GM18909 (cell line): ENCODE results near the gene DENND4B.
"Not testable (repeated sequence)": the region's sequence is repeated elsewhere in the genome, so short reads cannot be mapped to it uniquely, and the experiment has no call there.

ENCODE experiments used
- ATAC-seq: cut with Tn5 transposase; IDR thresholded peaks from one replicate; pipeline ENCODE4 v1.9.1; 2021; ENCODE audit warnings: mild to moderate bottlenecking; ENCODE audit not compliant: unreplicated experiment, poor library complexity

The DENND4B gene, protein sequence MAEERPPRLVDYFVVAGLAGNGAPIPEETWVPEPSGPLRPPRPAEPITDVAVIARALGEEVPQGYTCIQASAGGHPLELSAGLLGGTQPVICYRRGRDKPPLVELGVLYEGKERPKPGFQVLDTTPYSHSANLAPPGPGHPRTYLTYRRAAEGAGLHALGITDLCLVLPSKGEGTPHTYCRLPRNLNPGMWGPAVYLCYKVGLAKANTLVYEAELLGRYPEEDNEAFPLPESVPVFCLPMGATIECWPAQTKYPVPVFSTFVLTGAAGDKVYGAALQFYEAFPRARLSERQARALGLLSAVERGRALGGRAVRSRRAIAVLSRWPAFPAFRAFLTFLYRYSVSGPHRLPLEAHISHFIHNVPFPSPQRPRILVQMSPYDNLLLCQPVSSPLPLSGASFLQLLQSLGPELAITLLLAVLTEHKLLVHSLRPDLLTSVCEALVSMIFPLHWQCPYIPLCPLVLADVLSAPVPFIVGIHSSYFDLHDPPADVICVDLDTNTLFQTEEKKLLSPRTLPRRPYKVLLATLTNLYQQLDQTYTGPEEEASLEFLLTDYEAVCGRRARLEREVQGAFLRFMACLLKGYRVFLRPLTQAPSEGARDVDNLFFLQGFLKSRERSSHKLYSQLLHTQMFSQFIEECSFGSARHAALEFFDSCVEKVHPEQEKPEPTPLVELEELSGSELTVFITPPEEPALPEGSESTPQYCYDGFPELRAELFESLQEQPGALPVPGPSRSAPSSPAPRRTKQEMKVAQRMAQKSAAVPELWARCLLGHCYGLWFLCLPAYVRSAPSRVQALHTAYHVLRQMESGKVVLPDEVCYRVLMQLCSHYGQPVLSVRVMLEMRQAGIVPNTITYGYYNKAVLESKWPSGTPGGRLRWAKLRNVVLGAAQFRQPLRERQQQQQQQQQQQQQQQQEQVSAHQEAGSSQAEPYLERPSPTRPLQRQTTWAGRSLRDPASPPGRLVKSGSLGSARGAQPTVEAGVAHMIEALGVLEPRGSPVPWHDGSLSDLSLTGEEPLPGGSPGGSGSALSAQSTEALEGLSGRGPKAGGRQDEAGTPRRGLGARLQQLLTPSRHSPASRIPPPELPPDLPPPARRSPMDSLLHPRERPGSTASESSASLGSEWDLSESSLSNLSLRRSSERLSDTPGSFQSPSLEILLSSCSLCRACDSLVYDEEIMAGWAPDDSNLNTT (N-terminal part only)

DNA sequence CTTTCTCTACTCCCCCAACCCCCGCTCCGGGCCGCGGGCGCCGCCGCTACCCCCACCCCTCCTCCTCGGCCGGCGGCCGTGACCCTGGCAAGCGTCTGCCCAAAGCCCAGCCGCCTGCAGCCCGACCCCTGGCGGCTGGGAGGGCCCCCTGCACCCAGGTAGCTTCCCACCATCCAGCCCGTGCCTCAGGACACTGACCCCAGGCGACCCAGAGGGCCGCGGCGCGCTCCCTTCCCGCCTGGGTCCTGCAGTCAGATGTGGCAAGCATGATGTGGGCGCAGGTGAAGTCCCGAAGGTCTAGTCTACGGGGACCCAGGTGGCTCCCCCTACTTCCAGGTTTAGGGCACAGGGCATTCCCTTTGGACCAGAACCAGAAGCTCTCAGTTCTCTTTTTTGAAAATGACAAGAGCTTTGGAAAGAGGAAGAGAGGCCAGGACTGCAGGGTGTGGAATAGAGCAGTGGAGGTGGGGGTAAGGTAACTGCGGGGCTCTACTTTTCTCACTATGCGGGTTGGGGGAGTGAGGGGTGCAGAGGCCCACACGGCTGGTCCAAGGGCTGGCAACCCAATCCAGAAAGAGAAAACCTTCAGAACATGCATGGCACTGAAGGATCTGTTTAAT is at the start of gene DENND4B:
DENND4B (minus strand) TSS at position 97 of the 620 bp plus-strand sequence. CDS start 2,344 bp downstream, outside the sequence.
- ATAC-seq = peak; percentile 67

DNA sequence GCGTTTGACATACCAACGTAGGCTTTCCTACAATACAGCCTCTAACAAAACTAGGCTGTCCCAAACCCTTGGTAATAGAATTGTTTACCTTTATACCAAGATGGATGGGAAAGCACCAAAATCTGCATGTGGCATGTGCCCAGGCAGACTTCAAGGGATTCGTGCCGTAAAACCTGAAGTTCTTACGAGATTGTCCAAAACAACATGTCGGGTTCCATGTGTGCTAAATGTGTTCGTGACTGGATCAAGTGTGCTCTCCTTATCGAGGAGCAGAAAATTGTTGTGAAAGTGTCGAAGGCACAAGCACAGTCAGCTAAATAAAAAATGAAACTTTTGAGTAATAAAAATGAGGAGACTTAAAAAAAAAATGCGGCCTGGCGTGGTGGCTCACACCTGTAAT is 49.1 kb upstream of the DENND4B start:
- no peak for ATAC-seq

DNA sequence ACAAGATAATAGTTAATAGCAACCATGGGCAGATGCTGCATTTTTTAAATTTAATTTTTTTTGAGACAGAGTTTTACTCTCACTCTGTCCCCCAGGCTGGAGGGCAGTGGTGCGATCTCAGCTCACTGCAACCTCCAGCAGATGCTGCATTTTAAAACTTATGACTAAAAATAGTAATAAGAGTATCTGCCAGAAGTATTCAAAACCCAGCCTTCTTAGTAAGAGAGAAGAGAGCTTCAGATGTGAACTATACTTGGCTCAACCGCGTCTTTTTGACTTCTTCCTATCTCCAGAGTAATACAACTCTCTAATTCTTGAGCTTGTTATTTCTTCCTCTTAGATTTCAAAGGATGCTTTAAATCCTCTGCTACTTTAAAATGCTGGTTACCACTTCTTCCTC is 48.7 kb upstream of the DENND4B start:
- no peak for ATAC-seq

DNA sequence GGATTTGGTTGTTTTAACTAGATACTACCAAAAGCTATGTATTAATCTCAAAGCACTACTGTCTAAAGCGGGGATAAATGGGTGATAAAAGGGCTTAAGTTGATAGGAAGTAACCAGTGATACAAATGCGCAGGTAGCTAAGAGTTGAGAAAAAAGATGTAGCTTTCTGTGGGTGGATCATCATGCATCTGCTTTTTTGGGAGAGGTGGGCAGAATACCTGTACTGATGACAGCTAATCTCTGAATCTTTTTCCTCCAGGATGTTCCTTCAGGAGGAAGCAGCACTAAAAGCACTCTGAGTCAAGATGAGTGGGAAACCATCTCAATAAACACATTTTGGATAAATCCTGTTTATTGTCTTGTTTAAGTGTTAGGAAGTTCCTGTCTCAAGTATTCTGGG is 45.3 kb upstream of the DENND4B start:
- no peak for ATAC-seq

DNA sequence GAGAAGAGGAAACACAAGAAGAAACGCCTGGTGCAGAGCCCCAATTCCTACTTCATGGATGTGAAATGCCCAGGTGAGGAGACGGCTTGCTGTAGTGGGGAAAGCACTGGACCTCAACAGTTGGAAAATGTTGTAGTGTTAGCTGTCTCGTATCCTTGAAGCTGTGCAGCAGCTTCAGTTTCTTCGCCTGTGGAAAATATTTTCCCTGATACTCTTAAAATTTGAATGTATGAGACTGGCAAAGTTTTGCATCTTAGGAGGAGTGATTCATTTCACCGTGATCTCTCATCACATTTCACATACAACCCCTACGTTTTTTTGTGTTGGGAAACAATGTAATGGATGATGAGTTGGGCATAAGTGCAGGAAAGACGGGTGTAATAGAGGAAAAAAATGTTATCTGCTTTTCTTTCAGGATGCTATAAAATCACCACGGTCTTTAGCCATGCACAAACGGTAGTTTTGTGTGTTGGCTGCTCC is 44.7 kb upstream of the DENND4B start:
- no peak for ATAC-seq

DNA sequence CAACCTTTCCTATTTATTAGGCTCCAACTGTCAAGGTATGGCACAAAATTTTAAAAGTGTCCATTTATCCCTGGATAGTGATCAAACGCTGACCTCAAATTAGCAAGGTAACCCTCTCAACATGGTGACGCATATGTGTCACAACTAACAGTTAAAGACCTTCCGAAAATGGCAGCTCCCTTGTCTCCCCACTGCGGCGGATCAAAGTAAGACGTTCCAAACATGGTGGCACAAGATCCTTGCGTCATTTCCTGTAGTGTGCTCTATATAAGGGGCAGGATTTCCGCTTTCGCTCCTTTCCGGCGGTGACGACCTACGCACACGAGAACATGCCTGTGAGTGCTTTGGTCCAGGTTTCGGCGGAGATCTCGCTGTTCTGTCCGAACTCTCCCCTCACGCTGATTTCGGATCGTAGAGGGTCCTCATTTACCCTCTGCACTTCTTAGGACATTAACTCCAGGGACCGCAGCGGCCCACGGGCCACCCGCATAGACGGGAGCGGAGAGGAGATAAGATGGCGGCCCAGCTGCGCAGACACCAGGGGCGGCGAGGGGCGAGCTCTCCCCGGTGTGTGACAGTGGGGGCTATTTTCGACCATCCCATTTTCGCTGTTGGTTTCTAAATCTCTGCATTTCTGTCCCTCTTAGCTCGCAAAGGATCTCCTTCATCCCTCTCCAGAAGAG is 44.1 kb upstream of the DENND4B start, which contains the start of gene RPS27:
RPS27 (plus strand) TSS at position 295 of the 683 bp plus-strand sequence; CDS start at position 330, 35 bp downstream.
- ATAC-seq = peak; percentile 80

DNA sequence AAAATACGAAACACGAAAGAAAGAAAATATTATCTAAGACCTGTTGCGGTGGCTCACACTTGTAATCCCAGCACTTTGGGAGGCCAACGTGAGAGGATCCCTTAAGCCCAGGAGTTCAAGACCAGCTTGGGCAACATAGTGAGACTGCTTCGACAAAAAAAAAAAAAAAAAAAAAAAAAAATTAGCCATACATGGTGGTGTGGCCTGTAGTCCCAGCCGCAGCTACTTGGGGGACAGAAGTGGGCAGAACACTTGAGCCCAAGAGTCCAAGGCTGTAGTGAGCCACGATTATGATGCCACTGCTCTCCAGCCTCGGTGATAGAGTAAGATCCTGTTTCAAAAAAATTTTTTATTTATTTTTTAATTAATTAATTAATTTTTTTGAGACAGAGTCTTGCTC is 41.1 kb upstream of the DENND4B start:
- ATAC-seq = no peak

DNA sequence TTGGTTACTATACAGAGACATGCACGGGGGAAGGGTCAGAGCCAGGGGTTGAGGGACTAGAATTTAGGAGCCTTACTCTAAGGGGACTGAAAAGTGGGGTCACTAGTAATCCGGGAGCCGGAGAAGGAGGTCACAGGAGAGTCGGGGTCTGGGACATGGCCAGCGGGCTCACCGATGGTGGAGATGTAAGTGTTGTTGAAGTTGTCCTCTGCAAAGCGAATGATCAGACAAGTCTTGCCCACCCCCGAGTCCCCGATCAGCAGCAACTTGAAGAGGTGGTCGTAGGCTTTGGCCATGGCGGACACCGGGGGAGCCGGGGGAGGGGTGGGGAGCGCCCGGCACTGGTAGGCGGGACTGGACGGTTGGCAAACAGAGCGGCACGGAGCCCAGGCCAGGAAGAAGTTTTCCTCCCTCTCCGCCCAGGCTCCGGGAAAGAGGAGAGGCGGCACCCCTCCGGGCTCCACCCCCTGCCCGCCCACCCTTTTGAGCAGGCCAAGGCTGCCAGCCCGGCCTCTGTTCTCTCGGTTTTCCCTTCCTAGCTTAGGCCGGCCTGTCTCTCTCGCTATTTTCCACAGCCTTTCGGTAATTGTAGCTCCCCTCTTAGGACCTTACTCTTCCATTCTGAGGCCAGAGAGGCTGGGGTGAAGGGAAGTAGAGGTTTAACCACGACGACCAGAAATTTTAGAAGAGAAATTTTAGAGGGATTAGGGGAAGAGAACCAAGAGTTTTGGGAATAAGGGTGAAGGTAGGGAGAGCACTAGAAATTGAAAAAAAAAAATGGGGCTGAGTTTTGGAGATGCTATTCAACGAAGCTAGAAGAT is 39.6 kb upstream of the DENND4B start, which contains the start of gene RAB13:
RAB13 (minus strand) TSS at position 399 of the 821 bp plus-strand sequence; CDS start at position 296, 103 bp downstream.
- ATAC-seq = no peak

DNA sequence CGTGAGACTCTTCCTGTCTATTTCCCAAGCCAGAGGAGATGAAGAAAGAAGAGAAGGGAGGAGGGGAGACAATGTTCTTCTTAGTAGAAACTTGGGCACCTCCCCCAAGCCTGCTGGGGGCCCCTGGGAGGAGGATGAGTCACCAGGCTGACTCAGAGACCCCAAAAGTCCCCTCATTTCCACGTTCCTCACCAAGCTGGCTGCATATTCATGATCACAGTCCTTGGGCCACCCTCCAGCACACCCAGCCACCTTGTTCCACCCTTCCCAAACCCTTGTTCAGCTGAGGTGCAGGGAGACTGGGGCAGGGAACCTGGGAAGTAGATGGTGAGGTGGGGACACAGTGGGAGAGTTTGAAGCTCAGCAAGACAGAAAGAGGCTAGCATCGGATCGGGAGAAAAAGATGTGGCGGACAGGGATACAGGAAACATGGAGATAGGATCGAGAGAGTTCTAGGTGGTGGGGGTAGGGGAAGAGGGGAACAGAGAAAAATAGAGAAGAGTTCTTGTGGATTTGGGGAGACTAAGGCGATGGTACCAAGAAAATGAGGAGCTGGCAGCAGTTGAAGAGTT is 38.9 kb upstream of the DENND4B start:
- ATAC-seq = no peak

DNA sequence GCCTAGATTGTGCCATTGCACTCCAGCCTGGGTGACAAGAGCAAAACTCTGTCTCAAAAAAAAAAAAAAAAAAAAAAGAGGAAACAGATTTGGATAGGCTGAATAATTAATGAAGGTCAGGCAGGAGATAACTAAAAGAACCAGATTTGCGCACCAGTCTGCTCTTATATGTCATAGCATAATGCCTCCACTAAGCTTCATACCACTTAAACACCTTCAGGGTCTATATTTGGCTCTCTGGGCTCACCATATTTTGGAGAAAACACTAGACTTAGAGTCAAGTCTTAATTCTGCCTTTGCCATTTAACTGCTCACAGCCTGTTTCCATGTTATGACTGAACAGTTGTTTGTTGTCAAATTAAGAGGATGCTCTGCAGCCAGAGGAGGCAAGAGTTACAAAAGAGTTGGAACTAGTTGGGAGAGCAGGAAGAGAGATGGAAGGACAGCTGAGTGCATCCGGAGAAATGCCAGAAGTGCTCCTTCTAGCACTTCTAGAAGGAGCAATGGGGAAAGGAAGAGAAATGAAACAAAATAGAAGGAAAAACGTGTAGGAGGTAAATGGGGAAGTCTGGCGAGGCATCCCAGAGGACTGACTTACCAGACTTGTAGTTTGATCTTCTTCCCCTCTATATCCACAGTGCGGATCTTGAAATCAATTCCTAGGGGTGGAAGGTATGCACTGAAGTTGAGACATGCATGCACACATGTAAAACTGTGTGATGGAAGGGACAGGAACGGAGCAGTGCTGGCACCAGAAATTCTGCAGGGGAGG is 37.8 kb upstream of the DENND4B start:
- ATAC-seq = no peak

DNA sequence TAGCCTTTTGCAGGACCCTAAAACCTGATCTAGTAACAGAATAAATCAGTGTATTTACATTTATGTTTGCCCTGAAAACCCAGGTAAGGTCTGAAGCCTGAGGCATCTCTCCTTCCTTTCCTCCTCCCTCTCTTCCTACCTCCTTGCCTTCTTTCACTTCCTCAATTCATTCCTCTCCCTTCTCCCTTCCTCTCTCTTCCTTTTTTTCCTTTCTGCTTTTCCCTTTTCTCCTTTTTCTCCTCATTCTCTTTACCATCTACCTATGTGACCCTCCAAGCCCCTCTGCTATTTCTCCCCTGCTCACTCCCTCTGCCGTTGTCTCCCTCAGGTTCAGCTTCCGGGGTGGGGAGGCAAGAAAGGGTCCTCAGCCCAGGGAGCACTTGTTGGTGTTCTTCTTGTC is 35.2 kb upstream of the DENND4B start:
- ATAC-seq = not testable (repeated sequence)

DNA sequence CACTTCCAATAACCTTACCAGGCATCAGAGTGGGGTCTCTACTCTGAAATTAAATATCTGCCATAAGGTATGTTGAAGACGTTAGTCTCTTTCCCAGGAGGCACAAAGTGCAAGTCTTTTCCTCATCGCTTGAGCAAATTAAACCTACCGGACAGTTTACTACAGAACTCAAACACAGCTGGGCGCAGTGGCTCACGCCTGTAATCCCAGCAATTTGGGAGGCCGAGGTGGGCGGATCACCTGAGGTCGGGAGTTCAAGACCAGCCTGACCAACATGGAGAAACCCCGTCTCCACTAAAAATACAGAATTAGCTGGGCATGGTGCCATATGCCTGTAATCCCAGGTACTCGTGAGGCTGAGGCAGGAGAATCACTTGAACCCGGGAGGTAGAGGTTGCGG is 32.6 kb upstream of the DENND4B start:
- not testable (repeated sequence) for ATAC-seq

DNA sequence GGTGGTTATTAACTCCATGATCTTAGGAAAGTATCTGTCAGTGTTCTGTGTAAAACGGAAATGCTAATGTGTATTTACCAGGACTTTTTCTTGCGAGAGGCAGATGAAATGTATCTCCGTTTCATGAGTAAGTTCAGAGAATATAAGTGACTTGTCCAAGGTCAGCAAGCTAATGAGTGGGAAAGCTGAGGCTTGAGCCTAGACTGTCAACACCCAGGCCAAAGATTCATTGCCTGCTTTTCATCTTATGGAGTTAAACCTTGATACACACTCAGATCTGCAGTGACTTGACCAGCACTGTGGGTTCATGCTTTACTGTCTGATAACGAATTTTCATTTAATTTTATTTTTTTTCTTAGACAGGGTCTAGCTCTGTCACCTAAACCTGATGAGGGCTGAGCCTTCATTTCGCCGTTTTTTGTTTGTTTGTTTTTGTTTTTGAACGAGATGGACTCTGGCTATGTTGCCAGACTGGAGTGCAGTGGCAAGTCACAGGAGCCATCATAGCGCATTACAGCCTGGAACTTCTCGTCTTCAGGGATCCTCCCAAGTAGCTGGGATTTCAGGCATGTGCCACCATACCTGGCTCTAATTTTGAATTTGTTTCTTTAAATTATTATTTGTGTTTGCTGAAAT is 31.9 kb upstream of the DENND4B start:
- no peak for ATAC-seq

DNA sequence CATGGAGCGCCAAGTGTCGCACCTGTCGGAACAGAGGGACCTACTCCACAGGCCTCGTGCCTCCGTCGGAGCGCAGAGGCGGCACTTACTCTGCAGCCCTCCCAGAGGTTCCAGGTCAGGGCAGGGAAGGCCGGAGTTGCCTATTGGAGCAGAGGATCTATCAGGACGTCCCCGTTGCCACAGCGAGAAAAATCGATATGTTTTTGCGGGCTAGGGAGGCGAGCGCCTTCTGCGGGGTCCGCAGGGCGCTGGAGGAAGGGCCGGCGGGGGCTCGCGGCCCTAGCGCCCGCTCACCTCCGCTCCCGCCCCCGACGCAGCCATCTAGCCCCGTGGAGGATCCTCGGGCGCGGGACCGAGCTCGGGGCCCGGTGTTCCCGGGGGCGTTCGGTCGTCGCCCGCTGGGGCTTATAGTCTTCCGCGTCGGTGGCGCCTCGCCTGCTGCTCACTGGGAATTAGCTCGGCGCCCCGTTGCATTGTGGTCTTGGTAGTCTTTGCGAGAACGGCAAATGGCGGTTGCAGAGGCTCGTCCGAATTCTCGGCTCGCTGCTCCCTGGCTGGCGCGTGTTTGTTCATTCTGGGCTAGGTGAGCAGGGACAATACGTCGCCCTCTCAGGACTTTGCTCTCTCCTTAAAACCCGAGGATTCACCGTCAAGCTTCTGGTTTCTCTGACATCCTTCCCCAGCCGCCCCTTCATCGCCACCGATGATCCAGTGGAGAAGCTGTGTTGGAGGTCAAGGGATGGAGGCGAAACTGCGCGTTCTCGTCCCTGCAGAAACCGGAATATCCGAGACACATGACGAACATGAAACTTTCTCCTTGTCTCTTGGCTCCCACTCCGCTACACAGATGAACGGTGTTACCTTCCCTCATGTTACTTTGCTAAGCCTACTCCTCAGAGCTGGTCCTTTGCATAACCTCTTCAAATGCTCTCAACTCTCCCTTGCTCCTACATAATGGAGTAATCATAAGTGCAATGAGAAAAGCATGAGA is 31.0 kb upstream of the DENND4B start, which contains the start of gene JTB:
JTB (minus strand) TSS at position 425 of the 991 bp plus-strand sequence; CDS start at position 3, 422 bp downstream.
- ATAC-seq = peak; percentile 82

DNA sequence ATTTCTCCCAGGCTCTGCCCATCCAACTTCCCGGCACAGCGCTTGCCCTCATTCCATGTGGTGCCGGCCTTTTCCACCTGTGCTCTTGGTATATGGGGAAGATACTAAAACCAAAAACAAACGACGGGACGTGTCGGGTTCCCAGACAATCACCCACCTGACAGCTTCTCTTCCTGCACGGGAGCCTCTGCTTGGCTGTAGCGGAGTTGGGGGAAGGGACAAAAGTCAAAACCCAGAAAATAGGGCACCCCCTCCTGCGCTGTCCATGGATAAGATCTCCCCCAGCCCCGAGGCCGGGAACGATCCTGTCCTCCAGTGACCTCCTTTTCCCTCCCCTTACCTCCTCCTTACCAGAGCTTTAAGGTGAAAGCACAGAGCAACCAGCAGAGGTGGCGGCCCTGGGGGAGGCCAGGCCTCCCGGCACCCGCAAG is 30.3 kb upstream of the DENND4B start:
- no peak for ATAC-seq
